ENCODE data around the gene SAMD9L. TPM values are rescaled to one million over a fixed set of nuclear protein-coding genes. Genes with fewer than 3 reads are reported as not detected.

The SAMD9L gene
- not detected in 2 replicates for total RNA-seq (2021)
- long read RNA-seq = 0 reads

- Histone ChIP-seq H4K8ac (replicated peaks; ENCODE audit: insufficient read length, low read depth, low read length) (no peak within 1 kb of the TSS), H3K9ac (ENCODE audit: extremely low read depth, insufficient read length, low read length) (no peak within 1 kb of the TSS), H3K18ac (ENCODE audit: insufficient read length, low read depth, low read length) (no peak within 1 kb of the TSS), H3K4me2 (ENCODE audit: insufficient read depth, insufficient read length, low read length) (no peak within 1 kb of the TSS), H4K20me1 (ENCODE audit: control insufficient read depth, insufficient read depth, insufficient read length) (peaks cover 3% of the 10 kb centered on the region), H2AFZ (ENCODE audit: low read length) (no peak within 1 kb of the TSS), H3K27me3 (ENCODE audit: insufficient read depth, low read length) (no peaks in the 10 kb centered on the region), H3T11ph (ENCODE audit: low read length) (no peak within 1 kb of the TSS), H3K4me1 (ENCODE audit: insufficient read depth, low read length) (no peaks in the 10 kb centered on the region; the same call in 1 of the 2 replicates), H3K23ac (ENCODE audit: insufficient read length, low read depth, low read length) (no peak within 1 kb of the TSS), H2BK12ac (ENCODE audit: insufficient read length, low read depth, low read length) (no peak within 1 kb of the TSS), H2BK15ac (ENCODE audit: low read depth, low read length) (no peak within 1 kb of the TSS), H2AK5ac (ENCODE audit: insufficient read length, low read length) (no peak within 1 kb of the TSS), H3K79me1 (ENCODE audit: insufficient read depth, low read depth, low read length, poor library complexity, severe bottlenecking) (no peaks in the 10 kb centered on the region), H3K23me2 (ENCODE audit: insufficient read length, low read depth, low read length, poor library complexity, severe bottlenecking) (no peaks in the 10 kb centered on the region), H3K27ac (ENCODE audit: insufficient read length, low read depth, low read length) (no peak within 1 kb of the TSS), H4K91ac (ENCODE audit: insufficient read length, low read depth, low read length) (no peak within 1 kb of the TSS), H2BK20ac (ENCODE audit: low read depth, low read length, poor library complexity, severe bottlenecking) (no peak within 1 kb of the TSS), H2BK120ac (ENCODE audit: low read depth, low read length, poor library complexity, severe bottlenecking) (no peak within 1 kb of the TSS), H4K5ac (ENCODE audit: insufficient read length, low read depth, low read length) (no peak within 1 kb of the TSS), H3K56ac (ENCODE audit: insufficient read length, low read depth, low read length) (no peak within 1 kb of the TSS), H3K79me2 (ENCODE audit: insufficient read depth, low read length) (no peaks in the 10 kb centered on the region), H3K9me3 (ENCODE audit: control insufficient read depth, low read depth, low read length) (no peaks in the 10 kb centered on the region), H2BK5ac (ENCODE audit: insufficient read length, low read length) (no peak within 1 kb of the TSS), H3K14ac (ENCODE audit: insufficient read depth, low read length) (no peak within 1 kb of the TSS), H3K4ac (ENCODE audit: low read depth, low read length) (no peak within 1 kb of the TSS)
- TF ChIP-seq CTCF (conservative IDR thresholded peaks at IDR 0.05) = no peak
- Mint-ChIP-seq H3K4me3 (no peak within 1 kb of the TSS), H3K36me3 (ENCODE audit: insufficient read depth in 1 of 3, low read depth in 3 of 3) (no peaks in the 10 kb centered on the region), H3K9me3 (no peaks in the 10 kb centered on the region), H3K27me3 (ENCODE audit: low read depth) (no peaks in the 10 kb centered on the region; the same call in none of the 2 replicates), H3K4me1 (peaks cover 3 to 19% of the 10 kb centered on the region in 2 experiments; a peak in 3 of 4 replicates), H3K27ac (no peak within 1 kb of the TSS)
- no peak for DNase-seq
- no CpG with 5 or more reads among the region's 2 CpGs for WGBS (ENCODE audit: extremely low coverage, insufficient read length, low lambda C conversion rate)
Observed at GRCh38 chr7:93148144-93148543, at the start of gene SAMD9L. Gene SAMD9L (minus strand): TSS chr7:93148385. CDS start chr7:93135971, 12,414 bp downstream.
